OCI-LY1 (cell line): ENCODE data around the gene SERTAD3.

Source experiments
- H2AFZ ChIP-seq: fragments of 200-600 bp; sonication (generic), shearing (Covaris generic); 2 replicates; pipeline ENCODE4 v1.6.0; 2014; ENCODE audit warnings: antibody characterized with exemption, mild to moderate bottlenecking, low read length
- H3F3A ChIP-seq: fragments of 200-600 bp; sonication (generic), shearing (Covaris generic); 2 replicates; pipeline ENCODE4 v1.6.0; 2014; ENCODE audit warnings: mild to moderate bottlenecking, antibody characterized with exemption, low read length, moderate library complexity; ENCODE audit not compliant: insufficient read depth
- H3K27ac ChIP-seq: fragments of 200-600 bp; sonication (generic); 2 replicates; pipeline ENCODE4 v1.5.1; 2014; ENCODE audit warnings: low read length, mixed run types, mild to moderate bottlenecking, low read depth; ENCODE audit not compliant: poor library complexity, severe bottlenecking
- H3K27me3 ChIP-seq: fragments of 200-600 bp; sonication (generic); 2 replicates; pipeline ENCODE4 v1.6.0; 2014; ENCODE audit warnings: antibody characterized with exemption, mild to moderate bottlenecking, low read length, moderate library complexity; ENCODE audit not compliant: insufficient read depth
- H3K36me3 ChIP-seq: fragments of 200-600 bp; sonication (generic); 2 replicates; pipeline ENCODE4 v1.6.1; 2014; ENCODE audit warnings: mild to moderate bottlenecking, antibody characterized with exemption, low read length, moderate library complexity, mixed read lengths; ENCODE audit not compliant: insufficient read depth
- H3K4me1 ChIP-seq: fragments of 200-600 bp; sonication (generic); 2 replicates; pipeline ENCODE4 v1.5.1; 2014; ENCODE audit warnings: mild to moderate bottlenecking, low read length, moderate library complexity; ENCODE audit not compliant: insufficient read depth, severe bottlenecking
- H3K4me2 ChIP-seq: fragments of 200-600 bp; sonication (generic), shearing (Covaris generic); 2 replicates; pipeline ENCODE4 v1.6.1; 2014; ENCODE audit warnings: low read length
- H3K4me3 ChIP-seq: fragments of 200-600 bp; sonication (generic); 2 replicates; pipeline ENCODE4 v1.5.1; 2014; ENCODE audit warnings: low read length, low read depth, mild to moderate bottlenecking, mixed read lengths; ENCODE audit not compliant: poor library complexity, severe bottlenecking
- H3K79me2 ChIP-seq: fragments of 200-600 bp; shearing (Covaris generic); 2 replicates; pipeline ENCODE4 v1.6.1; 2016; ENCODE audit warnings: mixed run types, low read length, mixed read lengths; ENCODE audit not compliant: insufficient read depth
- H3K9ac ChIP-seq: fragments of 200-600 bp; sonication (generic), shearing (Covaris generic); 2 replicates; pipeline ENCODE4 v1.6.1; 2014; ENCODE audit warnings: mild to moderate bottlenecking, low read length, mixed read lengths
- H3K9me2 ChIP-seq: fragments of 200-600 bp; sonication (generic), shearing (Covaris generic); 2 replicates; pipeline ENCODE4 v1.6.1; 2014; ENCODE audit warnings: low read depth, mild to moderate bottlenecking, low read length, mixed read lengths
- H3K9me3 ChIP-seq: fragments of 200-600 bp; shearing (Covaris generic); 2 replicates; pipeline ENCODE4 v1.6.1; 2014; ENCODE audit warnings: low read length, mixed read lengths
- H4K20me1 ChIP-seq: fragments of 200-600 bp; sonication (generic), shearing (Covaris generic); 2 replicates; pipeline ENCODE4 v1.6.0; 2016; ENCODE audit warnings: mild to moderate bottlenecking, low read length; ENCODE audit not compliant: insufficient read depth
- EZH2 ChIP-seq: fragments of 200-600 bp; sonication (generic), shearing (Covaris generic); IDR thresholded peaks from 2 replicates; pipeline ENCODE4 v1.8.0; 2017; ENCODE audit warnings: borderline replicate concordance, mixed run types, mild to moderate bottlenecking, antibody characterized with exemption, low read length, moderate library complexity, mixed read lengths
- TF ChIP-seq, protein P1 (sequence below): fragments of 200-600 bp; sonication (generic), shearing (Covaris generic); IDR thresholded peaks from 2 replicates; pipeline ENCODE4 v1.5.1; 2017; ENCODE audit warnings: mild to moderate bottlenecking, antibody characterized with exemption, low read length, moderate library complexity, mixed read lengths

Gene SERTAD3, protein sequence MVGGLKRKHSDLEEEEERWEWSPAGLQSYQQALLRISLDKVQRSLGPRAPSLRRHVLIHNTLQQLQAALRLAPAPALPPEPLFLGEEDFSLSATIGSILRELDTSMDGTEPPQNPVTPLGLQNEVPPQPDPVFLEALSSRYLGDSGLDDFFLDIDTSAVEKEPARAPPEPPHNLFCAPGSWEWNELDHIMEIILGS

DNA sequence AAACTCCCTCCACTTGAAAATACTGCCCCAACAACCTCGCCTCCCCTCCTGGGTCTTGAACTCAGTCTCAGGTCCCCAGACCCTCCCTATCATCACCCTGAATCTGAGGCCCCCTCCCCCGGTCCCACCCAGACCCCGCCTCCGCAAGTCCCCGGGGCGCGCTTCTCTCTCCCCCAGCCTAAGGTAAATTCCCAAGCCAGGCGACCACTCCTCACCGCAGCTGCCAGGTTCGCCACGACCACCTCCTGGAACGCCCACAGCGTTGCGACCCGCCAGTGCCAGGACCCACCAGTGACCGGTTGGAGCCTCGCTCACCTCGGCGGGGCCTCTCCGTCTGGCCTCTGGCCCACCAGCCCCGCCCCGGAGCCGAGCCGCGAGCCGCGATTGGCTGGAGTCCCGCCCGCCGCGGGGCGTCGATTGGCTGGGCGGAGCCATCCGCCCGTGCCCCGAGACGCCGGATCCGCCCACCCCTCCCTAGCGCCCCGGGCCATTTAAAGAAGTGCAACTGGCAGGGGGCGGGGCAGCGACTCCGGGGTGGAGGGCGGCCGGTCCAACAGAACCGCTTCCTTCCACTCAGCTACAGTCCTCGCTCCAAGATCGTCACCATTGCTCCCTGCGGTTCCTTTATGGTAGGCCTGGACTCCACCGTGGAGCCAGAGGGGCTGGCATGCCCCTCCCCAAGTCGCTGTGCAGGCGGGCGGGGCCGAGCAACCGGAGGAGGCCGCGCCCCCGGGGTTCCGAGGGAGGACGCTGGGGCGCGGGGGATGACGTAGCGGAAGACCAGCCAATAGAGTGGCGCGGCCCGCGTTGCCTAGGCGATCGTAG, at the start of gene SERTAD3:
Gene SERTAD3 (minus strand): TSS at position 336 of the 825 bp plus-strand sequence. CDS start 2,255 bp downstream, outside the sequence.
- Histone ChIP-seq H3F3A (no peaks in the 10 kb centered on the region), H3K9me3 (no peaks in the 10 kb centered on the region), H3K36me3 (peaks cover 21% of the 10 kb centered on the region; the same call in 1 of the 2 replicates), H3K4me3 (peak within 1 kb of the TSS; percentile 88), H2AFZ (peak within 1 kb of the TSS; percentile 68), H3K4me1 (peaks cover 13% of the 10 kb centered on the region), H4K20me1 (no peaks in the 10 kb centered on the region), H3K27ac (peak within 1 kb of the TSS; percentile 88), H3K27me3 (no peaks in the 10 kb centered on the region), H3K4me2 (peak within 1 kb of the TSS; percentile 78), H3K9me2 (no peaks in the 10 kb centered on the region), H3K79me2 (peaks cover 10% of the 10 kb centered on the region), H3K9ac (peak within 1 kb of the TSS; percentile 94)
- TF ChIP-seq, protein P1, sequence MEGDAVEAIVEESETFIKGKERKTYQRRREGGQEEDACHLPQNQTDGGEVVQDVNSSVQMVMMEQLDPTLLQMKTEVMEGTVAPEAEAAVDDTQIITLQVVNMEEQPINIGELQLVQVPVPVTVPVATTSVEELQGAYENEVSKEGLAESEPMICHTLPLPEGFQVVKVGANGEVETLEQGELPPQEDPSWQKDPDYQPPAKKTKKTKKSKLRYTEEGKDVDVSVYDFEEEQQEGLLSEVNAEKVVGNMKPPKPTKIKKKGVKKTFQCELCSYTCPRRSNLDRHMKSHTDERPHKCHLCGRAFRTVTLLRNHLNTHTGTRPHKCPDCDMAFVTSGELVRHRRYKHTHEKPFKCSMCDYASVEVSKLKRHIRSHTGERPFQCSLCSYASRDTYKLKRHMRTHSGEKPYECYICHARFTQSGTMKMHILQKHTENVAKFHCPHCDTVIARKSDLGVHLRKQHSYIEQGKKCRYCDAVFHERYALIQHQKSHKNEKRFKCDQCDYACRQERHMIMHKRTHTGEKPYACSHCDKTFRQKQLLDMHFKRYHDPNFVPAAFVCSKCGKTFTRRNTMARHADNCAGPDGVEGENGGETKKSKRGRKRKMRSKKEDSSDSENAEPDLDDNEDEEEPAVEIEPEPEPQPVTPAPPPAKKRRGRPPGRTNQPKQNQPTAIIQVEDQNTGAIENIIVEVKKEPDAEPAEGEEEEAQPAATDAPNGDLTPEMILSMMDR: no peak
- no peak for TF ChIP-seq EZH2

DNA sequence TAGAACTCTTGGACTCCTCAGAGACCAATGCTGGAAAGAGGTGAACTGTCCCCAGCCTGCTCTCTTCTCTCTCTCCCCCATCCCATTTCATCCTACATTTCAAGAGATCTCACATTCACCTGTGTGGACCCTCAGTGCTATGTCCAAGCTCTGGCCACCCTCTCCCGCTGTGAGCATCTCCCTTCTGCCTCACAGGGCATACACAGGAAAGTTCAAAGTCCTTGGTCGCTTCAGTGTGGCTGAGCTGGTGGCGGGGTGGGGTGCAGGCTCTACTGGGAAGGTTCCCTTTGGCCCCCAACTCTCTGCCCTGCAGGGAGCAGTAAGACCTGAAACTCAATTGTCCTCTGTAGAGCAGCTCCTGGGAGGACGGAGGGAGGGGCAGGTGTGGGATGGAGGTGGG, 49.6 kb upstream of the SERTAD3 start:
- H3K4me2 ChIP-seq: no peak overlapping the region
- no peaks in the 10 kb centered on the region for H3K36me3 ChIP-seq
- no peaks in the 10 kb centered on the region for H3K9me3 ChIP-seq
- no peak overlapping the region for H3K9ac ChIP-seq
- H3K4me1 ChIP-seq: no peaks in the 10 kb centered on the region
- TF ChIP-seq EZH2: no peak
- H2AFZ ChIP-seq: no peak overlapping the region
- no peak overlapping the region for H3K4me3 ChIP-seq
- no peaks in the 10 kb centered on the region for H3K79me2 ChIP-seq
- H4K20me1 ChIP-seq: no peaks in the 10 kb centered on the region
- no peaks in the 10 kb centered on the region for H3F3A ChIP-seq
- H3K9me2 ChIP-seq: no peaks in the 10 kb centered on the region
- H3K27ac ChIP-seq: no peak overlapping the region
- no peaks in the 10 kb centered on the region; the same call in 1 of the 2 replicates for H3K27me3 ChIP-seq

DNA sequence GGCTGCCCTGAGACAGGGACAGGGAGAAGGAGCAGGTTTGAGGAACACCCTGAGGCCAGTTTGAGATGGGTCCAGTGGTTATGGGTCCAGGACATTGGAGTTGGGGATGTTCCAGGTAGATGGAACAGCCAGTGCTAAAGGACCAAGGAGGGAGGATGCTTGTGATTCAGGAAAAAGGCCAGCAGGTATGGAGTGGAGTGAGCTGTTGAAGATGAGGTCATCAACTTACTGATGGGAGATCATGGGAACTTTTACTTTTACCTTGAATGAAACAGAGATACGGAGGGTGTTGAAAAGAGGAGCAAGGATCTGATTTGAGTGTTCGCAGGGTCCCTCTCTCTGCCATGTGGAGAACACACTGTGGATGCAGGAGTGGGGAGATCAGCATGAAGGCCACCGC, 48.1 kb upstream of the SERTAD3 start:
- no peak overlapping the region for H2AFZ ChIP-seq
- no peaks in the 10 kb centered on the region for H4K20me1 ChIP-seq
- H3K4me3 ChIP-seq: no peak overlapping the region
- H3K9ac ChIP-seq: no peak overlapping the region
- no peaks in the 10 kb centered on the region; the same call in 1 of the 2 replicates for H3K27me3 ChIP-seq
- H3K4me2 ChIP-seq: no peak overlapping the region
- H3K9me3 ChIP-seq: no peaks in the 10 kb centered on the region
- H3K27ac ChIP-seq: no peak overlapping the region
- no peaks in the 10 kb centered on the region for H3K36me3 ChIP-seq
- no peaks in the 10 kb centered on the region for H3F3A ChIP-seq
- no peaks in the 10 kb centered on the region for H3K9me2 ChIP-seq
- no peaks in the 10 kb centered on the region for H3K79me2 ChIP-seq
- no peaks in the 10 kb centered on the region for H3K4me1 ChIP-seq
- TF ChIP-seq EZH2: no peak
- TF ChIP-seq, protein P1: no peak
